Globus pallidus (tissue), 1 donor: ENCODE data around the gene CEMIP2.

ENCODE experiments used
- DNase-seq: peaks from one replicate; pipeline ENCODE4 v3.0.0-alpha.2; 2015; ENCODE audit warnings: low spot score

CEMIP2 gene

DNA sequence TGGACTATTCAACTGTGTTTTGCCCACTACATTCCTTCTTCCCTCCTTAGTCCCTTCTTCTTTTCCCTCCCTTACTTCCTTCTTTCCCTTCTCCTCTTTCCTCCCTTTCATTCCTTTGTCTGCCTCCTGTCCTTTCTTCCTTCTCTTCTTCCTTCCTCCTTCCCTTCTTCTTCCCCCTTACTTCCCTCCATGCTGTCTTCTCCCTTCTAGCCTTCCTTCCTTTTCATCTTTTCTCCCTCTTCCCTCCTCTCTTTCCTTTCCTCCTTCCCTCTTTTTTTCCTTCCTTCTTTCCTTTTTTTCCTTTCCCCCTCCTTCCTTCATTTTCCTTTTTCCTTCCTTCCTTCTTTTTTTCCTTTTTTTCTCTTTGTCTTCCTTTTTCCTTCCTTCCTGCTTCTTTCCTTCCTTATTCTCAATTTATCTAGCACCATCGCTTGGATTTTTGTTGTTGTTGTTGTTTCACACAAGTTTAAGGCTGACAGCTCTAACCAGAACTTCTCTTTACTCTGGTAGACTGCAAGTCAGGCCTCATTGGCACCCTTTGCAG, 123.4 kb downstream of the CEMIP2 start:
- DNase-seq, result no peak

DNA sequence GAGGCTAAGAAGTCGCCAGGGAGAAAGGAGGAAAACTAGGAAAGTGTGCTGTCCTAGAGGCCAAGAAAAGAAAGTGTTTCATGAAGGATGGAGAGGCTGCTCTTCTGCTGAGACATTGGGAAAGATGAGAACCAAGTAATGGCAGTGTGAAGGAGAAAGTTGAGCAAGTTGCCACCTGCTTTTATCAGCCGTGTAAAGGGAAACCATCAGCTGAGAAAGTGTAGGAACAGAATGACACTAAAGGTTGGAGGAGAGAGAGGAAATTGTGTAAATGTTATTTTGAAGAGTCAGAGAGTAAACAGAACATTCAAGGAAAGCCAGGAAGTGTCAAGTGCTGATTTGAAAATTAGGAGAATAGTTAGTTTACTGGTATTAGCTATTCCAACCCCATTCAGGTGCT, 125.0 kb downstream of the CEMIP2 start:
- no peak for DNase-seq

DNA sequence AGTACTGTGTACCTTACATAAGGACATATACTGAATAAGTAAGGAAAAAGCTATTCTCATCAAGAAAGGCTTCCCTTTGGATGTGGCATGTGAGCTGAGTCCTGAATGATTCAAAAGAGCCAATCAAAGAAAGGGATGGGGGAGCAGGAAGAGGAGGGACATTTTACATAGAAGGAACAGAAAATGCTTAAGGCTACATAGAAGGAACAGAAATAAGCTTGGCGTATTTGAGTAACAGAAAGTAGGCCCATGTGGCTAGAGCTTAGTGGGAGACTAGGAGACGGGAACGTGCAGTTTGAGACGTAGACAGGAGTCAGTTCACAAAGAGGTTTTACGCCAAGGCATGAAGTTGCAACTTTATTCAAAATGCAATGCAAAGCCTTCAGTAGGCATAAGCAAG, 126.3 kb downstream of the CEMIP2 start:
- peak; percentile 11 for DNase-seq

DNA sequence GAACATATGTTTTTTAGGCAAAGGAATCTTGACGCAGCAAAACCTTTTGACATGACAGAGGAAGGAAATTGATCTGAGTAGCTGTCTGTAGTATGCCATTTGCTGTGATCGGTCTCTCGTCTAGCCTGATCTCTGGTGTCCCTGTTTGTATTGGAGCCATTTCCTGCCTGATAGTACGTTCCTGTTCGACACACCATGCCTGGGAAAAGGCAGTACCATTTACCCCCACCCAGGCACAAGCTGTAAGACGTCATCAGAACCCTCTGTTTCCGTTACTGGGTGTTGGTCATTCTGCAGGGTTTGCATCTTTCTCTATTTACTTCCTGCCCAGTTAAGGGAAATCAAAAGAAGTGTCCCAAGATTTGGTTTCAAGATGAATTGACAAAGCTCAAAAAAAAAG, 129.7 kb downstream of the CEMIP2 start:
- peak; percentile 33 for DNase-seq

DNA sequence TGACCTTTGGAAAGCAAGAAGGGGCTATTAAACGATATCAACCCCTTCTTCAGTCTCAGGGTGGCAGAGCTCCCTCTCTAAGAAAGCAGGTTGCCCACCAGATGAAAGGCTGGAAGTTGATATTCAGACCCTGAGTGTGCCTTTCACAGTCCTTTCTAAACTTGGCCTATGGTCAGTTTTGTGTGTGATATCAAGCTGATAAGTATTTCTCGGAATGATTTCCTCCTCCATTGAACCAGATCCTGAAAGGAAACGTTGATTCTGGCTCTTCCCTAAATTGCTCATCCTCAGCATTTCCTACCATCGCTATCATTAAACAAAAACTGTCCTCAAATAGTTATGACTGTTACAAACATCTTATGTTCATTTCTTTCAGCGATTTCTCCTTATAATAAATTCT, 130.4 kb downstream of the CEMIP2 start:
- DNase-seq, result no peak

DNA sequence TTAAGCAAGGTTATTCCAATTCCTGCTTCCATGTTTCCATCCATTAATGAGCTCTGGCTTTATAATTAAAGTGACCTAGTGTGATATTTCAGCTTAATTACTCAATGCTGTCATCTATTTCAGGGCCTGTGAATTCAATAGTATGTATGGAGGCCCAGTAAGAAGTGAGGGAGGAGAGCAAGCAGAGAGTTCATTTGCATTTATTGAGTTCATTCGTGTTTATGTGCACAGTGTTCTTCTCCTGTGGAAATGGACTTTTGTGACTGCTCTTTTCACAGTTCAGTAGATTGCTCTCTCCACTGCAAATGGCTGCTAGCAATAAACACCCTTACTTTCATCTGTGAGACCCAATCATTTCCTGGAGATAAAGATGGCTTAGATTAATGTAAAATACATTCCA, 130.9 kb downstream of the CEMIP2 start:
- DNase-seq, result no peak

DNA sequence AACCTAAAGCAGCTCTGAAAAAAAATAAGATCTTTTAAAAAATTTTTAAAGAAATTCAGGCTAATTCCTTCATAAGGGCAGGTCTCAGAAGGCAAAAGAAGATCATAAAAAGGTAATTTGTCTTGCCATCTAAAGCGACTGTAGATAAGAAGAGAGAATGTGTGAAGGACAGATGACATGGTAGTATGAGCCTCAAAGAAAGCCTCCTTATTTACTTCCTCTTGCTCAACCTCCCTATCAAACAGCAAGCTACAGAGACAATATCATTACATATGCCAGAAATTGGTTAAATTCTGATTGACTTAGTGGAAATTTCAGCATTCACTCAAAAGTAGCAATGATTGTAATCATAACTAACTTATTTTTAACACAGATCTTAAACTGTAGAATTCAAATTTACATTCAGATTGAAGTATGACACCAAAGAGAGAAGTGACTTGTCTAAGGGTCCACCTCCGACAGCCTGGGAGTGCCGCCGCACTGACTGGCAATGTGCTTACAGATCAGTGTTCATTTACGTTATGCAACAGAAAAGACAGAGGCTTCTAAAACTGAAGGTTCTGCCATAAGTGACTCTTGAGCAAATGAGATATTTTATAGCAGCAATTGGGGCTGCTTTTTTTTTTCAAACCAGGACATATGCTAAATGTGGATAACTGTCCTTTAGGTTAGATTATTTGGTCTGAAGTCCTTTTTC, 132.0 kb downstream of the CEMIP2 start:
- no peak for DNase-seq

DNA sequence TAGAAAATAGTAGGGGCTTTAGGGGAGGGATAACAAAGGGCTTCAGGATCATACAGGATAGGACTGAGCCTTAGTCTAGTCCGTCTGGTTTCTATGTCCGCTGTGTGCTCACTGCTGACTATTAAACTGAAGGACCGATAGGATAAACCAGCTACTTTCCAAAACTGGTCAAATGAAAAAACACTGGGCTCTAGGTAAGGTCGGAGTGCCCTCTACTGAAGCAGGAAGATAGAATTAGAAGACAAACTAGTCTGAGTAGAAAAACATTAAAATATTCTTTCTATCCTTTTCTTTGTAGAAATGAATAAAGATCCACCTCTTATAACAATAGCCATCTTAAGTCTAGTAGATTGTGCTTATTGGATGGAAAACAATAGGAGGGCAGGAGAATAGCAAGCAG, 133.6 kb downstream of the CEMIP2 start:
- DNase-seq, result no peak
